ENCODE measurements around the gene KDM2B.

Gene KDM2B

GRCh38 chr12:121570467-121571283 is 10.1 kb downstream of the KDM2B start:
- no peak for DNase-seq (ENCODE audit: extremely low read depth, low read depth)
- TF ChIP-seq, protein P1, sequence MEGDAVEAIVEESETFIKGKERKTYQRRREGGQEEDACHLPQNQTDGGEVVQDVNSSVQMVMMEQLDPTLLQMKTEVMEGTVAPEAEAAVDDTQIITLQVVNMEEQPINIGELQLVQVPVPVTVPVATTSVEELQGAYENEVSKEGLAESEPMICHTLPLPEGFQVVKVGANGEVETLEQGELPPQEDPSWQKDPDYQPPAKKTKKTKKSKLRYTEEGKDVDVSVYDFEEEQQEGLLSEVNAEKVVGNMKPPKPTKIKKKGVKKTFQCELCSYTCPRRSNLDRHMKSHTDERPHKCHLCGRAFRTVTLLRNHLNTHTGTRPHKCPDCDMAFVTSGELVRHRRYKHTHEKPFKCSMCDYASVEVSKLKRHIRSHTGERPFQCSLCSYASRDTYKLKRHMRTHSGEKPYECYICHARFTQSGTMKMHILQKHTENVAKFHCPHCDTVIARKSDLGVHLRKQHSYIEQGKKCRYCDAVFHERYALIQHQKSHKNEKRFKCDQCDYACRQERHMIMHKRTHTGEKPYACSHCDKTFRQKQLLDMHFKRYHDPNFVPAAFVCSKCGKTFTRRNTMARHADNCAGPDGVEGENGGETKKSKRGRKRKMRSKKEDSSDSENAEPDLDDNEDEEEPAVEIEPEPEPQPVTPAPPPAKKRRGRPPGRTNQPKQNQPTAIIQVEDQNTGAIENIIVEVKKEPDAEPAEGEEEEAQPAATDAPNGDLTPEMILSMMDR (IDR thresholded peaks at IDR 0.05; ENCODE audit: low read depth, low read length) = no peak

DNA sequence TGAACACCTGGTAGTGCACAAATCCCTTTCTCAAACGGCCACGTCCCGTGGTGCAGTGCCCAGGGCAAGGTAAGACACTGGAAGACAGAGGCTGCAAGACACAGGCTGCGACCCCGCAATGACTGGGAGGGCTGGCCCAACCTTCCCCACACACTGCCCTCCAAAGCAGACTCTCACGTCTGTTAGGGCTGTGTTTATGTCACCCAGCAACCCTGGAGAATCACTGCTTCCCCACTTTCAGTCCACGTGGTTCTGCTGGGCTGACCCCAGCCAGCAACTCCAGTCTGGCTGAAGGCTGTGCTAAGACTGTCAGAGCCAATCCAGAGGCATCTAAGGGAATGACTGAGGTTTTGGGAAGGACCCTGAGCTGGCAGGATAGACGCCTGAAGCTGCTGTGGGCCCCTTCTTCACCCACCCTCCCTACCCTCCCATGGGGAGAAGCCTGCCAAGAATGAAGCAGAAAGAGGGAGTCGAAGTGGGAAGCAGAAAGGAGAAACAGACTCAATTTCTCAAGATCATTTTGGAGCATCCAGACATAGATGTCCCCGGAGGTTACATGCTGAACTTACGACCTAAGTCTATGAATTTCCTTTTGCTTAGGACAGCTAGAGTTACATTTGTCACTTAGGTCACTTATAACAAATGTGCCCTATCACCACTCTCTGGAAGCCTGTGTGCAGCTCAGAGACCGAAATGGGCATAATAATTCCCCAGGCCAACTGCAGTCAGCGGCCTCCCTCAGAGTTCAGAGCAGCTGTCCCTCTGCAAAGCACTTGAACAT is 11.7 kb downstream of the KDM2B start:
- no peak for DNase-seq (ENCODE audit: extremely low read depth, low read depth)

GRCh38 chr12:121568518-121568917 is 12.3 kb downstream of the KDM2B start:
- TF ChIP-seq, protein P1 (IDR thresholded peaks at IDR 0.05; ENCODE audit: low read depth, low read length) = no peak
- no peak for DNase-seq (ENCODE audit: extremely low read depth, low read depth)

More for the DNA sequence above, 11.7 kb downstream of the KDM2B start:
- TF ChIP-seq, protein P1 (IDR thresholded peaks at IDR 0.05; ENCODE audit: low read depth, low read length) = no peak

- no peak for DNase-seq (ENCODE audit: extremely low read depth, low read depth)
- TF ChIP-seq, protein P1 (IDR thresholded peaks at IDR 0.05; ENCODE audit: low read depth, low read length) = no peak
Measured at GRCh38 chr12:121565076-121565475, 15.7 kb downstream of the KDM2B start.

DNA sequence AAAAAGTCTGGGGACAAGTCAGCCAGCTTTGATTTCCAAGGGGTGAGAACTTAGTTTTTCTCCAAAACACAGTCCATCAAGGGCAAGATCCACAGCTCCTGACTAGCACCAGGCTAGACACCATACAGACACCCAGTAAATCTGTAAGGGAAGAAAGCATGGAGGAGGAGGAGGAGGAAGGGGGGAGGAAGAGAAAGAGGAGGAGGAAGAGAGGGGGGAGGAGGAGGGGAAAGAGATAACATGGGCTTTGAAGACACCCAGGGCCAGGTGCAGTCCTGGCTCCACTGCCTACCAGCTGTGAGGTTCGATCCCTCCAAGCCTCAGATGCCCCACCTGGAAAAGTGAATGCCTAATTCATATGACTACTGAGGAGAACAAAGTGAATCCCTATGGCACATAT is 18.3 kb downstream of the KDM2B start:
- no peak for DNase-seq (ENCODE audit: extremely low read depth, low read depth)
- TF ChIP-seq, protein P1 (IDR thresholded peaks at IDR 0.05; ENCODE audit: low read depth, low read length) = no peak

GRCh38 chr12:121561009-121561395 is 19.8 kb downstream of the KDM2B start:
- no peak for DNase-seq (ENCODE audit: extremely low read depth, low read depth)
- TF ChIP-seq, protein P1 (IDR thresholded peaks at IDR 0.05; ENCODE audit: low read depth, low read length) = no peak

Data from AG09319 (cell line).